Fibroblast of lung (primary cell): ENCODE results near the gene MUC6.

Experiments used
- EZH2 ChIP-seq: IDR thresholded peaks from 2 replicates; pipeline ENCODE4 v1.5.1; 2012; ENCODE audit warnings: low read length, control low read depth, mild to moderate bottlenecking; ENCODE audit errors: missing control alignments
- TF ChIP-seq, protein P1 (sequence below), 2 donors: IDR thresholded peaks in 1 of 2; conservative IDR thresholded peaks in 1 of 2; 1 replicate in 1 of 2; 2 replicates in 1 of 2; pipeline ENCODE4 v1.5.1; 2011 to 2012; ENCODE audit warnings: low read length in 2 of 2, control low read depth in 1 of 2, inconsistent platforms in 1 of 2, low read depth in 1 of 2, mild to moderate bottlenecking in 1 of 2

DNA sequence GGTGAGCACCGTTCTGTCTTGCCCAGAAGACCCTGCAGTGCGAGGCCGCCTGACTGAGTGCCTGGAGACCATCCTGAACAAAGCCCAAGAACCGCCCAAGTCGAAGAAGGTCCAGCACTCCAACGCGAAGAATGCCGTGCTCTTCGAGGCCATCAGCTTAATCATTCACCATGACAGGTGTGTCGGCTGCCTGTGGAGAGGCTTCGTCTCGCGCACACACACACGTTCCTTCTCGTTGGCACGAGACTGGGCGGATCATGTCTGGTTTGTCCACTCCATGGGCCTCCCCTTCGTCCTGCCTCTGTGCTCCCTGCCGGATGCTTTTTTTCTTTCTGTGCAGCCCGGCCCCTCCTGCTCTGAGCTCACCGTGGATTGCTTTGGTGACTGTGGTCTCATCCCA lies 51.1 kb downstream of the MUC6 start:
- TF ChIP-seq, protein P1, sequence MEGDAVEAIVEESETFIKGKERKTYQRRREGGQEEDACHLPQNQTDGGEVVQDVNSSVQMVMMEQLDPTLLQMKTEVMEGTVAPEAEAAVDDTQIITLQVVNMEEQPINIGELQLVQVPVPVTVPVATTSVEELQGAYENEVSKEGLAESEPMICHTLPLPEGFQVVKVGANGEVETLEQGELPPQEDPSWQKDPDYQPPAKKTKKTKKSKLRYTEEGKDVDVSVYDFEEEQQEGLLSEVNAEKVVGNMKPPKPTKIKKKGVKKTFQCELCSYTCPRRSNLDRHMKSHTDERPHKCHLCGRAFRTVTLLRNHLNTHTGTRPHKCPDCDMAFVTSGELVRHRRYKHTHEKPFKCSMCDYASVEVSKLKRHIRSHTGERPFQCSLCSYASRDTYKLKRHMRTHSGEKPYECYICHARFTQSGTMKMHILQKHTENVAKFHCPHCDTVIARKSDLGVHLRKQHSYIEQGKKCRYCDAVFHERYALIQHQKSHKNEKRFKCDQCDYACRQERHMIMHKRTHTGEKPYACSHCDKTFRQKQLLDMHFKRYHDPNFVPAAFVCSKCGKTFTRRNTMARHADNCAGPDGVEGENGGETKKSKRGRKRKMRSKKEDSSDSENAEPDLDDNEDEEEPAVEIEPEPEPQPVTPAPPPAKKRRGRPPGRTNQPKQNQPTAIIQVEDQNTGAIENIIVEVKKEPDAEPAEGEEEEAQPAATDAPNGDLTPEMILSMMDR (conservative IDR thresholded peaks at IDR 0.05 in 1 of 2, IDR thresholded peaks at IDR 0.05 in 1 of 2; ENCODE audit: low read depth in 1 of 2, low read length in 2 of 2) = no peak
- TF ChIP-seq EZH2 = no peak
